A549 (cell line): ENCODE results near the gene HPS5.

Source experiments
- CHD4 ChIP-seq: fragments of 200-600 bp; sonication (generic); IDR thresholded peaks from 2 replicates; pipeline ENCODE4 v1.6.1; 2016; ENCODE audit warnings: antibody characterized with exemption, mild to moderate bottlenecking, borderline replicate concordance
- ESRRA ChIP-seq: fragments of 150-350 bp; IDR thresholded peaks from 2 replicates; pipeline ENCODE4 v1.6.1; 2014; ENCODE audit warnings: mild to moderate bottlenecking, low read length, borderline replicate concordance
- KDM5A ChIP-seq: fragments of 200-600 bp; sonication (generic); IDR thresholded peaks from 2 replicates; pipeline ENCODE4 v1.6.1; 2016; ENCODE audit warnings: antibody characterized with exemption, mild to moderate bottlenecking
- MYC ChIP-seq: IDR thresholded peaks from 2 replicates; pipeline ENCODE4 v1.6.1; 2012; ENCODE audit warnings: mild to moderate bottlenecking, inconsistent platforms, low read length, improper control_type of control experiment, borderline replicate concordance
- PHF8 ChIP-seq: fragments of 200-600 bp; sonication (generic); IDR thresholded peaks from 2 replicates; pipeline ENCODE4 v1.6.1; 2016; ENCODE audit warnings: low read depth, mild to moderate bottlenecking, antibody characterized with exemption, moderate library complexity, borderline replicate concordance
- POLR2A ChIP-seq: IDR thresholded peaks from 2 replicates; pipeline ENCODE4 v1.6.1; 2012; ENCODE audit warnings: mild to moderate bottlenecking, low read length
- RAD21 ChIP-seq, 2 experiments: fragments of >200 bp in 1 of 2; sonication (Bioruptor Twin) in 1 of 2; formaldehyde crosslinking in 1 of 2; IDR thresholded peaks in 1 of 2; conservative IDR thresholded peaks in 1 of 2; 2 replicates in 1 of 2; 3 replicates in 1 of 2; pipeline ENCODE4 v1.6.1; 2012 to 2018; ENCODE audit warnings: inconsistent platforms in 1 of 2
- RARB ChIP-seq: fragments of 250-450 bp; sonication (Bioruptor Pico); IDR thresholded peaks from 2 replicates; pipeline ENCODE4 v1.8.0; 2021; ENCODE audit warnings: mild to moderate bottlenecking, moderate library complexity
- RCOR1 ChIP-seq: fragments of 150-350 bp; IDR thresholded peaks from 2 replicates; pipeline ENCODE4 v1.6.1; 2014; ENCODE audit warnings: antibody characterized with exemption, low read length, low read depth
- REST ChIP-seq: fragments of 200-600 bp; sonication (generic); IDR thresholded peaks from 2 replicates; pipeline ENCODE4 v1.6.1; 2016; ENCODE audit warnings: antibody characterized with exemption, mild to moderate bottlenecking, moderate library complexity
- ZC3H11A ChIP-seq: fragments of 450-650 bp; IDR thresholded peaks from 2 replicates; pipeline ENCODE4 v1.6.1; 2014; ENCODE audit warnings: antibody characterized with exemption, mild to moderate bottlenecking
- TF ChIP-seq, protein P1 (sequence below): fragments of >200 bp; sonication (Bioruptor Twin); formaldehyde crosslinking; IDR thresholded peaks from 3 replicates; pipeline ENCODE4 v1.5.1; 2016
- TF ChIP-seq, protein P2 (sequence below): fragments of 250-450 bp; sonication (Bioruptor Pico); IDR thresholded peaks from 2 replicates; pipeline ENCODE4 v1.5.0; 2021; ENCODE audit warnings: mild to moderate bottlenecking, moderate library complexity, borderline replicate concordance

- TF ChIP-seq POLR2A (no peak), CHD4 (no peak), MYC (no peak), RARB (CRISPR knock-in tag) (no peak), PHF8 (no peak), ZC3H11A (no peak), REST (no peak), ESRRA (no peak), RCOR1 (no peak), RAD21 (conservative IDR thresholded peaks at IDR 0.05 in 1 of 2, IDR thresholded peaks at IDR 0.05 in 1 of 2) (no peak), KDM5A (no peak)
- TF ChIP-seq, protein P1, sequence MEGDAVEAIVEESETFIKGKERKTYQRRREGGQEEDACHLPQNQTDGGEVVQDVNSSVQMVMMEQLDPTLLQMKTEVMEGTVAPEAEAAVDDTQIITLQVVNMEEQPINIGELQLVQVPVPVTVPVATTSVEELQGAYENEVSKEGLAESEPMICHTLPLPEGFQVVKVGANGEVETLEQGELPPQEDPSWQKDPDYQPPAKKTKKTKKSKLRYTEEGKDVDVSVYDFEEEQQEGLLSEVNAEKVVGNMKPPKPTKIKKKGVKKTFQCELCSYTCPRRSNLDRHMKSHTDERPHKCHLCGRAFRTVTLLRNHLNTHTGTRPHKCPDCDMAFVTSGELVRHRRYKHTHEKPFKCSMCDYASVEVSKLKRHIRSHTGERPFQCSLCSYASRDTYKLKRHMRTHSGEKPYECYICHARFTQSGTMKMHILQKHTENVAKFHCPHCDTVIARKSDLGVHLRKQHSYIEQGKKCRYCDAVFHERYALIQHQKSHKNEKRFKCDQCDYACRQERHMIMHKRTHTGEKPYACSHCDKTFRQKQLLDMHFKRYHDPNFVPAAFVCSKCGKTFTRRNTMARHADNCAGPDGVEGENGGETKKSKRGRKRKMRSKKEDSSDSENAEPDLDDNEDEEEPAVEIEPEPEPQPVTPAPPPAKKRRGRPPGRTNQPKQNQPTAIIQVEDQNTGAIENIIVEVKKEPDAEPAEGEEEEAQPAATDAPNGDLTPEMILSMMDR: no peak
- TF ChIP-seq, protein P2, sequence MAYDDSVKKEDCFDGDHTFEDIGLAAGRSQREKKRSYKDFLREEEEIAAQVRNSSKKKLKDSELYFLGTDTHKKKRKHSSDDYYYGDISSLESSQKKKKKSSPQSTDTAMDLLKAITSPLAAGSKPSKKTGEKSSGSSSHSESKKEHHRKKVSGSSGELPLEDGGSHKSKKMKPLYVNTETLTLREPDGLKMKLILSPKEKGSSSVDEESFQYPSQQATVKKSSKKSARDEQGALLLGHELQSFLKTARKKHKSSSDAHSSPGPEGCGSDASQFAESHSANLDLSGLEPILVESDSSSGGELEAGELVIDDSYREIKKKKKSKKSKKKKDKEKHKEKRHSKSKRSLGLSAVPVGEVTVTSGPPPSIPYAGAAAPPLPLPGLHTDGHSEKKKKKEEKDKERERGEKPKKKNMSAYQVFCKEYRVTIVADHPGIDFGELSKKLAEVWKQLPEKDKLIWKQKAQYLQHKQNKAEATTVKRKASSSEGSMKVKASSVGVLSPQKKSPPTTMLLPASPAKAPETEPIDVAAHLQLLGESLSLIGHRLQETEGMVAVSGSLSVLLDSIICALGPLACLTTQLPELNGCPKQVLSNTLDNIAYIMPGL: no peak
Observed at GRCh38 chr11:18361154-18361553, 39.2 kb upstream of the HPS5 start.
